GM20000 (cell line): Measurements from ENCODE around the gene IGFL2.
"Not testable (repeated sequence)": the region's sequence is repeated elsewhere in the genome, so short reads cannot be mapped to it uniquely, and the experiment has no call there.

Experiments used
- DNase-seq: peaks from one replicate; pipeline ENCODE4 v3.0.0; 2012; ENCODE audit warnings: low spot score
- CTCF ChIP-seq: IDR thresholded peaks from 2 replicates; pipeline ENCODE4 v1.5.1; 2012; ENCODE audit warnings: mild to moderate bottlenecking, control low read depth; ENCODE audit errors: extremely low read depth, missing control alignments

Gene IGFL2

GRCh38 chr19:46192992-46193650, 45.1 kb downstream of the IGFL2 start:
- no peak for TF ChIP-seq CTCF
- DNase-seq, result no peak

- TF ChIP-seq CTCF, result no peak
- DNase-seq, result no peak
Observed at GRCh38 chr19:46193678-46194077, 45.6 kb downstream of the IGFL2 start.

GRCh38 chr19:46195104-46195503, 47.1 kb downstream of the IGFL2 start:
- no peak for TF ChIP-seq CTCF
- no peak for DNase-seq

GRCh38 chr19:46195919-46196318, 47.9 kb downstream of the IGFL2 start:
- DNase-seq, result not testable (repeated sequence)

GRCh38 chr19:46196410-46197124, 48.5 kb downstream of the IGFL2 start:
- no peak for TF ChIP-seq CTCF
- no peak for DNase-seq

GRCh38 chr19:46197314-46198070, 49.5 kb downstream of the IGFL2 start:
- DNase-seq, result no peak
- TF ChIP-seq CTCF, result no peak

- DNase-seq, result no peak
- no peak for TF ChIP-seq CTCF
Observed at GRCh38 chr19:46198756-46199155, 50.7 kb downstream of the IGFL2 start.
